Measurements from ENCODE around the gene ATF1. TPM values are rescaled to one million over a fixed set of nuclear protein-coding genes. Genes with fewer than 3 reads are reported as not detected.

The ATF1 gene
- total and polyA plus RNA-seq, 2 of the 8 experiments (the other 6 are each of a cell fraction or from before 2014, with no cell fraction given) = 23.2 to 41.8 TPM

DNA sequence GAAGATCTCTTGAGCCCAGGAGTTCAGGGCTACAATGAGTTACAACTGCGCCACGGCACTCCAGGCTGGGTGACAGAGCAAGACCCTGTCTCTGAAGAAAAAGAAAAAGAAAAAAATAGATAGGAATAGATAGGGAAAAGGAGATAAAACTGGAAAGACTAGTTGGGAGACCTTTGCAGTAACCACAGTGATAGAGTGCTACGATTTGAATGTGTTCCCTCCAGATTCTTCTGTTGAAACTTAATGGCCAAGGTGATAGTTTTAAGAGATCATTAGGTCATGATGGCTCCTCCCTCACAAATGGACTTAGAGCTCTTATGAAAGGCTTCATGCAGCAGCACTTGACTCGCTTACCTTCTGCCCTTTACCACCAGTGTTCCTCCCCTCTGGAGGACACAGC, 13.5 kb upstream of the ATF1 start:
- Histone ChIP-seq H2BK5ac (ENCODE audit: low read depth, low read length) (no peak overlapping the region; the same call in 1 of the 2 replicates), H3K23ac (ENCODE audit: insufficient read length) (no peak overlapping the region), H3K79me2 (ENCODE audit: control insufficient read depth in 1 of 2, insufficient read depth in 2 of 2, low read length in 2 of 2) (no peaks in the 10 kb centered on the region), H4K5ac (ENCODE audit: insufficient read length, low read depth, low read length) (no peak overlapping the region), H3K56ac (replicated peaks; ENCODE audit: insufficient read length, low read depth, low read length) (no peak overlapping the region), H3K27ac (ENCODE audit: low read depth, low read length) (no peak overlapping the region), H2BK20ac (ENCODE audit: low read length) (no peak overlapping the region), H3K79me1 (ENCODE audit: low read depth, low read length) (no peaks in the 10 kb centered on the region), H3K9me3 (ENCODE audit: insufficient read depth in 2 of 2, low read depth in 1 of 2, low read length in 1 of 2) (no peaks in the 10 kb centered on the region), H3K14ac (ENCODE audit: insufficient read length) (no peak overlapping the region), H3K4me3 (ENCODE audit: extremely low read depth in 1 of 4, insufficient read depth in 2 of 4, low read depth in 3 of 4, low read length in 4 of 4) (no peak overlapping the region), H3K4ac (replicated peaks; ENCODE audit: insufficient read length, low read depth, low read length) (no peak overlapping the region), H3K36me3 (ENCODE audit: control insufficient read depth in 2 of 4, insufficient read depth in 4 of 4, low read length in 3 of 4) (peaks cover 0 to 8% (median under 1%) of the 10 kb centered on the region in 4 experiments; a peak in 3 of 8 replicates), H2BK12ac (ENCODE audit: low read depth, low read length) (no peak overlapping the region), H4K91ac (replicated peaks; ENCODE audit: insufficient read length, low read length) (no peak overlapping the region), H3K4me1 (replicated peaks in 1 of 4; ENCODE audit: control insufficient read depth in 3 of 4, insufficient read depth in 4 of 4, low read length in 3 of 4) (no peaks in the 10 kb centered on the region), H3K23me2 (ENCODE audit: low read depth, low read length) (no peaks in the 10 kb centered on the region), H4K20me1 (replicated peaks in 1 of 2; ENCODE audit: control insufficient read depth in 1 of 2, insufficient read depth in 2 of 2, low read length in 2 of 2) (peaks cover 0 to 1% of the 10 kb centered on the region in 2 experiments), H2AK5ac (ENCODE audit: low read depth, low read length) (no peak overlapping the region), H3K27me3 (replicated peaks in 1 of 4; ENCODE audit: control insufficient read depth in 3 of 4, extremely low read depth in 1 of 4, insufficient read depth in 3 of 4, low read length in 3 of 4) (no peaks in the 10 kb centered on the region), H2AFZ (ENCODE audit: low read length) (no peak overlapping the region), H3K9ac (replicated peaks in 1 of 4; ENCODE audit: extremely low read depth in 1 of 4, low read depth in 3 of 4, low read length in 3 of 4) (no peak overlapping the region), H4K8ac (ENCODE audit: extremely low read depth, insufficient read depth, low read length) (no peak overlapping the region), H2BK15ac (ENCODE audit: low read length) (no peak overlapping the region), H2BK120ac (replicated peaks; ENCODE audit: low read depth, low read length) (no peak overlapping the region), H3K18ac (ENCODE audit: extremely low read depth, low read length) (no peak overlapping the region), H3K4me2 (ENCODE audit: insufficient read depth in 1 of 2, low read depth in 2 of 2, low read length in 2 of 2) (no peak overlapping the region)
- CTCF ChIA-PET (ENCODE audit: partially characterized antibody) = interaction anchor here (1.2 kb wide), 1 partner anchor 11 kb away, joined by 3 read pairs; no protein-coding TSS in a partner anchor
- FAIRE-seq (no peak), DNase-seq (ENCODE audit: low read depth in 1 of 2, low spot score in 2 of 2) (no peak)
- 95% methylated on average over 4 of the region's 4 CpGs; no CpG with 5 or more reads in 1 of the 2 experiments for WGBS, 2 experiments (ENCODE audit: extremely low coverage in 1 of 2, insufficient coverage in 1 of 2, insufficient read length in 1 of 2, insufficient replicate concordance in 2 of 2, low coverage in 1 of 2, low lambda C conversion rate in 2 of 2, missing lambda C conversion rate in 1 of 2)
- POLR2A ChIA-PET (ENCODE audit: partially characterized antibody) = interaction anchor here (2.3 kb wide), 1 partner anchor 8 kb away, joined by 10 read pairs; no protein-coding TSS in a partner anchor
- no peak for TF ChIP-seq RAD21 (IDR thresholded peaks at IDR 0.05 in 1 of 2, conservative IDR thresholded peaks at IDR 0.05 in 1 of 2; ENCODE audit: low read depth in 2 of 2, low read length in 2 of 2)
- TF ChIP-seq POLR2AphosphoS5 (IDR thresholded peaks at IDR 0.05; ENCODE audit: low read depth, low read length) = no peak
- no peak for TF ChIP-seq ASH2L (IDR thresholded peaks at IDR 0.05; ENCODE audit: low read length)
- no peak for TF ChIP-seq POLR2A (IDR thresholded peaks at IDR 0.05; ENCODE audit: control extremely low read depth in 1 of 2, low read depth in 2 of 2, low read length in 2 of 2)
- no peak for TF ChIP-seq RNF2 (IDR thresholded peaks at IDR 0.05; ENCODE audit: borderline replicate concordance, low read depth, low read length, missing control alignments, poor library complexity, severe bottlenecking)
- no peak for TF ChIP-seq FOSL1 (IDR thresholded peaks at IDR 0.05; ENCODE audit: insufficient read depth, low read depth, low read length)
